Measurements from ENCODE around the gene YES1.

Gene YES1

DNA sequence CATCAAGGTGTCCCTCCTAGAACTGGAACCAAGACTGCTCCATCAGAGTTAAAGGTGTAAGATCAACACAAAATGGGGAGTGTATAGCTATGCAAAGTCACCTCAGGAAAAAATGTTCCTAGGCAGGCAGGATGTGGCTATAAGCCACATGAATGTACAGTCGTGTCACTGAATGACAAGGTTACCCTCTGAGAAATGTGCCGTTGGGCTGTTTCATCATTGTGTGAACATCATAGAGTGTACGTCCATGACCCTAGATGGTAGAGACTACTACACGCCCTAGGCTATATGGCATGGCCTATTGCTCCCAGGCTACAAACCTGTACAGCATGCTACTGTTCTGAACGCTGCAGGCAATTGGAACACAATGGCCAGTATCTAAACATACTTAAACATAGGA lies 130.1 kb downstream of the YES1 start:
- peak in 3 of 6 experiments; percentile 53 to 57 (median 55) for DNase-seq

GRCh38 chr18:680392-680791 lies 131.7 kb downstream of the YES1 start:
- no peak for DNase-seq

DNA sequence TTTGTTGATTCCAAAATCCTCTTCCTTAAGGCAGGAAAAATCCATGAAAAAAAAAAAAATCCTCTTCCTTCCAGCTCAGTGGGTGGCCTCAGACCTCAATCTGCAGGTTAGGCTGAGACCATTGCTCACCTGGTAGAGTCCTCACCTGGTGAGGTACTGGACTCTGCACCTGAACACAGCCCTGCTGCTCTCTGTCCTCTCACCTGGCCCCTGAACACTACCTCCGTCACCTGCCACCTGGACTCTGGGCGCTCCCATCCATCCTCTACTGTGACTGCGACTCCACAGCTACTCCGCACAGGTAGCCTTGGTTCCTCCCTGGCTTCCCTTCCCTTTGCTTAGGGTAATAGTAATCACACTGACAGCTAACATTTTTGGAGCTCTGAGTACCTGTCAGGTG lies 132.5 kb downstream of the YES1 start:
- DNase-seq: no peak

DNA sequence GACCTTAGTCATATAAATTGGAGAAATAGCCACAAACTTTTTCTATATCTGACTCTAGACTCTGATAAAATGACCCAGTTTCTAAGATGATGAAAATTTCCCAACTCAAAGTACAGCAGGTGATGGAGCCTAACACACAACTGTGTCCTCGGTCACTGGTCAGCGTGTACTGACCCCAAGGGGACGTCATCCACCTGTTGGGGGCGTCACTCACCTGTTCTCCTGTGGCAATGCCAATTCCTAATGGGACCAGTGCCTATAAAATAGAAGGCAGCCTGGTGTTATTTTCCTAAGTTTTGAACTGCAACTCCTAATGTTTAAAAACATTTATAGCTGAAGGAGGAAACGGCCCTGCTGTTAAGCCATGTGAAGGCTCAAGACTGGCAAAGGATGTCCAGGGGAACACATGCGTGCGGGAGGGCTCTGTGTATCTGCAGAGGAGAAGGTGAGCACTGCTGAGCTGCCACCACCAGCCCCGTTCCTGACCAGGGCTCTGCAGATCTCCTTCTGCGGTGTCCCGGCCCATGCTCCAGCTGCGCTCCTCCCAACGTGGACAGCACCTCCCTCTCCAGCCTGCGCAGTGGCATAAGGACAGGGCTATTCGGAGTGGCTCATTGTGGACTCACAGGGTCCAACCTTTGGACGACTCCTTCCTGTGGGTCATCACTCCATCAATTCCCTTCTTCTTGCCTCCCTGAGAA lies 133.4 kb downstream of the YES1 start:
- no peak for DNase-seq

DNA sequence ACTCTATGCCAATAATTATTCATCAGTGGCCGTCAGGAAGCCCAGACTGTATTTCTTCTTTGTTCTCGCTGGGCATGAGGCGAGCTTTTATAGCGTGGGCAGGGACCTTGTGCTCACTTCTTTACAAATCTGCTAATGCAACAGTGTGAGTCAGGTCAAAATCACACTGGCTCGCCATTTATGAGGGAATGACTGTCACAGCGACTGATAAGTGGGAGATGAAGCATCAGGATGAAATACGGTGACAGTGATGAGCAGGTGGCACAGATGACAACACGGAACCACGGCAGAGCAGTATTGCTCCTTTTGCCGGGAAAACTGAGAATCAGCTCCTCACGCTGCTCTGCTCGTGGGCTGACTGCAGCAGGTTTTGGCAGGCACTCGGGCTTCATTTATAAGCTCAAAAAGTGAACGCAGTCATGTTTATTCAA lies 134.1 kb downstream of the YES1 start:
- DNase-seq: no peak

- no peak for DNase-seq
Observed at GRCh38 chr18:677145-677544, 134.9 kb downstream of the YES1 start.

- no peak for DNase-seq
Observed at GRCh38 chr18:676736-677135, 135.3 kb downstream of the YES1 start.

GRCh38 chr18:676069-676468 lies 136.0 kb downstream of the YES1 start:
- DNase-seq: no peak

DNA sequence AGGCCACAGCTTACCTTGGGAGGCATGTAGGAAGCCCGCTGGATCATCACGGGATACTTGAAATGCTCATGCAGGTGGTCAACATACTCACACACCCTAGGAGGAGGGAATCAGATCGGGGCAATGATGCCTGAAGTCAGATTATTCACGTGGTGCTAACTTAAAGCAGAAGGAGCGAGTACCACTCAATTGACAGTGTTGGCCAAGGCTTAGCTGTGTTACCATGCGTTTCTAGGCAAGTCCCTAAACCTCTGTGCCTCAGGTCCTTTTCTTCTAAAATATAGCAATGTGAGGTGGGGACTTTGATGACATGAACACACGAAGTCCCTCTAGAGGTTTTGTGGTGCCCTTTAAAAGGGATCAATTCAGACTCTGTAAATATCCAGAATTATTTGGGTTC lies 136.7 kb downstream of the YES1 start:
- no peak for DNase-seq

- DNase-seq: no peak
Observed at GRCh38 chr18:673769-674168, 138.3 kb downstream of the YES1 start.

DNA sequence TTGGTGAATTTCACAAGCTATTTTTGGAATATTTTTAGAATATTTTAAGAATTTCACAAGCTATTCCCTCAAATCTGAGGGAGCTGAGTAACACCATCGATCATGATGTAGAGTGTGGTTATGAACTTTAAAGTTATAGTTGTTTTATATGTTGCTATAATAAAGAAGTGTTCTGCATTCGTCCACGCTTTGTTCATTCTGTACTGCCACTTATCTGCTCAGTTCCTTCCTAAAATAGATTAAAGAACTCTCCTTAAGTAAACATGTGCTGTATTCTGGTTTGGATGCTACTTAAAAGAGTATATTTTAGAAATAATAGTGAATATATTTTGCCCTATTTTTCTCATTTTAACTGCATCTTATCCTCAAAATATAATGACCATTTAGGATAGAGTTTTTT lies 138.7 kb downstream of the YES1 start:
- DNase-seq: no peak

Measured in stimulated activated naive CD4-positive, alpha-beta T cell (primary cell).